GM12878 (cell line): ENCODE data around the gene ALAD. TPM values are rescaled to one million over a fixed set of nuclear protein-coding genes. Genes with fewer than 3 reads are reported as not detected.

Source experiments
- ATAC-seq: fragments of 200-7000 bp; cut with Tn5 transposase; 3 replicates; pipeline ENCODE4 v1.9.1; 2020; ENCODE audit warnings: mild to moderate bottlenecking, moderate library complexity
- BruUV-seq: library from RNA; stranded (reverse); fragments of 400-500 nt; replicated peaks from 2 replicates; lab custom pipeline; 2021; lab: Mats Ljungman, UMichigan
- CTCF ChIA-PET: fragments of 300-600 bp; sonication (Branson Sonifier 250); formaldehyde crosslinking; extraction: SDS; loops from one replicate; lab custom pipeline; 2021; ENCODE audit warnings: inconsistent platforms; lab: Yijun Ruan, JAX
- POLR2A ChIA-PET: fragments of 350-600 bp; formaldehyde crosslinking; extraction: SDS; loops from one replicate; lab custom pipeline; 2021; ENCODE audit warnings: inconsistent platforms; lab: Charles Lee
- RAD21 ChIA-PET: fragments of 300-600 bp; sonication (Branson Sonifier 250); formaldehyde crosslinking; loops from one replicate; lab custom pipeline; 2023; ENCODE audit warnings: antibody characterized with exemption; ENCODE audit not compliant: unreplicated experiment; lab: Charles Lee
- SMC1A ChIA-PET: fragments of 300-600 bp; sonication (Branson Sonifier 250); formaldehyde crosslinking; loops from one replicate; lab custom pipeline; 2023; ENCODE audit not compliant: unreplicated experiment, uncharacterized antibody; lab: Charles Lee
- DNase-seq: peaks from one replicate; pipeline ENCODE4 v3.0.0-alpha.2; 2011; ENCODE audit warnings: low read depth, low spot score
- FAIRE-seq: peaks from 3 replicates; lab custom pipeline; 2011; peaks lifted over from hg19 to GRCh38; lab: Jason Lieb, UNC
- H2AFZ ChIP-seq: 2 replicates; pipeline ENCODE4 v1.6.0; 2011; ENCODE audit warnings: low read depth, low read length, control low read depth; ENCODE audit not compliant: control insufficient read depth
- H3K27ac ChIP-seq: 2 replicates; pipeline ENCODE4 v1.5.1; 2011; ENCODE audit warnings: control low read depth; ENCODE audit not compliant: control insufficient read depth, insufficient read depth
- H3K27me3 ChIP-seq, 2 experiments: replicated peaks in 1 of 2; 2 replicates each; pipeline versions ENCODE4 v1.6.0 to v1.6.1; 2011; ENCODE audit warnings: low read length in 1 of 2; ENCODE audit not compliant: control insufficient read depth in 2 of 2, insufficient read depth in 2 of 2
- H3K36me3 ChIP-seq, 2 experiments: 2 replicates each; pipeline ENCODE4 v1.5.1; 2011; ENCODE audit warnings: low read length in 1 of 2; ENCODE audit not compliant: control insufficient read depth in 2 of 2, insufficient read depth in 2 of 2
- H3K4me1 ChIP-seq: 2 replicates; pipeline ENCODE4 v1.6.1; 2011; ENCODE audit warnings: mild to moderate bottlenecking, low read length, moderate library complexity, mixed read lengths; ENCODE audit not compliant: control insufficient read depth, insufficient read depth
- H3K4me2 ChIP-seq: 2 replicates; pipeline ENCODE4 v1.6.0; 2011; ENCODE audit warnings: control low read depth; ENCODE audit not compliant: control insufficient read depth, insufficient read depth
- H3K4me3 ChIP-seq: fragments of 200-600 bp; sonication (generic); 2 replicates; pipeline ENCODE4 v1.5.1; 2016
- H3K79me2 ChIP-seq: 2 replicates; pipeline ENCODE4 v1.6.0; 2011; ENCODE audit warnings: low read length; ENCODE audit not compliant: control insufficient read depth, insufficient read depth
- H3K9ac ChIP-seq: 2 replicates; pipeline ENCODE4 v1.8.0; 2011; ENCODE audit warnings: low read length, control low read depth, mixed read lengths; ENCODE audit not compliant: control insufficient read depth, insufficient read depth
- H3K9me3 ChIP-seq: replicated peaks from 3 replicates; pipeline ENCODE4 v1.5.1; 2011; ENCODE audit warnings: mild to moderate bottlenecking, low read length; ENCODE audit not compliant: control insufficient read depth, insufficient read depth
- H4K20me1 ChIP-seq: 2 replicates; pipeline ENCODE4 v1.6.0; 2011; ENCODE audit not compliant: control insufficient read depth, insufficient read depth
- BHLHE40 ChIP-seq, 2 experiments: fragments of 450-650 bp in 1 of 2; IDR thresholded peaks; 2 replicates each; pipeline ENCODE4 v1.6.1; 2011 to 2017; ENCODE audit warnings: low read depth in 2 of 2, borderline replicate concordance in 1 of 2, improper control_type of control experiment in 1 of 2, low read length in 1 of 2, mild to moderate bottlenecking in 1 of 2
- POLR2AphosphoS5 ChIP-seq: IDR thresholded peaks from 2 replicates; pipeline ENCODE4 v1.6.1; 2011; ENCODE audit warnings: mild to moderate bottlenecking, low read length, inconsistent platforms
- RELA ChIP-seq: fragments of 450-650 bp; IDR thresholded peaks from 2 replicates; pipeline ENCODE4 v1.8.0; 2014; ENCODE audit warnings: borderline replicate concordance; ENCODE audit not compliant: partially characterized antibody
- STAT3 ChIP-seq: IDR thresholded peaks from 2 replicates; pipeline ENCODE4 v1.6.1; 2011; ENCODE audit warnings: low read depth, low read length, improper control_type of control experiment
- YBX1 ChIP-seq: fragments of 450-650 bp; IDR thresholded peaks from 2 replicates; pipeline ENCODE4 v1.6.1; 2016; ENCODE audit warnings: antibody characterized with exemption
- ZBED1 ChIP-seq: IDR thresholded peaks from 2 replicates; pipeline ENCODE4 v1.6.1; 2016; ENCODE audit warnings: borderline replicate concordance
- ZNF207 ChIP-seq: fragments of 450-650 bp; IDR thresholded peaks from 2 replicates; pipeline ENCODE4 v1.6.1; 2014; ENCODE audit warnings: antibody characterized with exemption, mild to moderate bottlenecking, borderline replicate concordance
- WGBS: methylation state at CpG from one replicate; pipeline ENCODE4 v1.1.6; 2016; ENCODE audit warnings: low lambda C conversion rate; ENCODE audit not compliant: insufficient replicate concordance, insufficient coverage; ENCODE audit errors: missing lambda C conversion rate; 5-methylcytosine and 5-hydroxymethylcytosine counted together
- in situ Hi-C: fragments of 300-500 bp; cut with MboI; formaldehyde crosslinking; loops from 9 replicates; pipeline ENCODE4 v1.14.3; 2018; ENCODE audit warnings: mixed read lengths
- intact Hi-C: fragments of 100-400 bp; cut with micrococcal nuclease; formaldehyde crosslinking; loops from one replicate; pipeline ENCODE4 v1.14.2; 2022; ENCODE audit not compliant: unreplicated experiment
- polyA plus RNA-seq, 11 experiments: library from polyadenylated mRNA; depleted of rRNA in 4 of 11; unstranded in 6 of 11; stranded (reverse) in 5 of 11; fragments of >200 nt; fragmentation: Nextera tagmentation in 4 of 11; fragmentation: Illumina TruSeq in 1 of 11; extraction: Ambion mirVana in 4 of 11; extraction: Trizol in 1 of 11; gene quantifications; 1 replicate in 1 of 11; 2 replicates in 10 of 11; pipeline versions ENCODE4 v1.2.1 to v1.2.3, GENCODE V29; 2011 to 2016; ENCODE audit warnings: inconsistent platforms in 2 of 11, missing spikeins in 2 of 11, low read depth in 1 of 11
- total RNA-seq, 4 experiments: library from RNA; depleted of rRNA in 3 of 4; stranded (reverse); fragments of >200 nt in 3 of 4; fragmentation: Illumina TruSeq in 1 of 4; extraction: Trizol in 1 of 4; gene quantifications; 2 replicates each; pipeline versions ENCODE4 v1.2.1 to v1.2.3, GENCODE V29; 2013 to 2021

ALAD gene
- total and polyA plus RNA-seq, 10 of the 15 experiments (the other 5 are each of a cell fraction or from before 2014, with no cell fraction given): 2.4 to 21.6 (median 12.9) TPM

DNA sequence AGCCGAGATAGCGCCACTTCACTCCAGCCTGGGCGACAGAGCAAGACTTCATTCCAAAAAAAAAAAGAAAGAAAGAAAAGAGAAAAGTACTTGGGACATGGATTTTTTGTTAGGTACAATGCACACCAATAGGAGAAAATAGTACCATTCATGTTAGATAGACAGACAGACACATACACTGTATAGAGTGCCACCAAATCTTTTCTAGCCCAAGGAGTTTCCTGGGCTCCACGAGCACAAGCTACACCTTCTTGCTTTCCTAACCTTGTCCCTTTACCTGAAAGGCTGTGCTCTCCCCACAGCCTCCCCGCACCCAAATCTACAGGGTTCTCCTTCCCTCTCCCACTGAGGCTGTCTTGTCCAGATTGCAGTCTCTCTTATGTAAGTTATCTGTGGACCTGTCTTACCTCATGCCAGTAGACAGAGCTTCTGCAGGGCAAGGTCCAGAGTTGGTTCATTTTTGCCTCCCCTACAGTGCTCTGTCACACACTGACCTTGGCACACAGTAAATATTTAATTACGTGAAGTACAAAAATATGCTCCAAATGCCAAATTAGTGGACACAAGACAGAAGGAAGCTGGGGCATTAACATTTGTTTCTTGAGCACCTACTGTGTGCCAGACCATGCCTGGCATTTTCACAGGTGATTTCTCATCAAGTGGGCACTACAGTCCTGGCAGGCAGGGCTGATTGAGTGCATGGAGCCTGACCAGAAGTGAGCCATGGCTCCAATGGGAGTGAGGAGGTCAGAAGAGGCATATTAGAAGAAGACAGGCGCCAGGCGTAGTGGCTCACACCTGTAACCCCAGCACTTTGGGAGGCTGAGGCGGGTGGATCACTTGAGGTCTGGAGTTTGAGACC lies 5.9 kb downstream of the ALAD start:
- Histone ChIP-seq H3K4me2 (no peak overlapping the region), H2AFZ (no peak overlapping the region), H3K9me3 (no peaks in the 10 kb centered on the region), H3K9ac (no peak overlapping the region), H3K27me3 (no peaks in the 10 kb centered on the region), H3K27ac (no peak overlapping the region), H3K4me3 (no peak overlapping the region), H3K4me1 (no peaks in the 10 kb centered on the region), H4K20me1 (no peaks in the 10 kb centered on the region), H3K36me3 (peaks cover 0 to 4% of the 10 kb centered on the region in 2 experiments; a peak in 2 of 4 replicates), H3K79me2 (no peaks in the 10 kb centered on the region; the same call in 1 of the 2 replicates)
- in situ Hi-C loops (no loop called here), intact Hi-C loops (no loop called here)
- DNase-seq (no peak), FAIRE-seq (no peak), ATAC-seq (no peak)
- ChIA-PET SMC1A (no interaction called here), POLR2A (no interaction called here), CTCF (interaction anchor here (1.1 kb wide), 1 partner anchor 8 kb away, joined by 4 read pairs; no protein-coding TSS in a partner anchor), RAD21 (no interaction called here)
- no TSS peak for BruUV-seq
- WGBS: 96% methylated on average over 9 of the region's 9 CpGs
- TF ChIP-seq YBX1: no peak
- no peak for TF ChIP-seq POLR2AphosphoS5
- TF ChIP-seq ZNF207: no peak
- TF ChIP-seq STAT3: no peak
- no peak for TF ChIP-seq BHLHE40 (IDR thresholded peaks at IDR 0.05; ENCODE audit: borderline replicate concordance in 1 of 2, low read depth in 2 of 2, low read length in 1 of 2)
- no peak for TF ChIP-seq RELA
- no peak for TF ChIP-seq ZBED1
- TF ChIP-seq, all 136 proteins: peak for 0
